ENCODE data around the gene SETBP1.

SETBP1 gene

DNA sequence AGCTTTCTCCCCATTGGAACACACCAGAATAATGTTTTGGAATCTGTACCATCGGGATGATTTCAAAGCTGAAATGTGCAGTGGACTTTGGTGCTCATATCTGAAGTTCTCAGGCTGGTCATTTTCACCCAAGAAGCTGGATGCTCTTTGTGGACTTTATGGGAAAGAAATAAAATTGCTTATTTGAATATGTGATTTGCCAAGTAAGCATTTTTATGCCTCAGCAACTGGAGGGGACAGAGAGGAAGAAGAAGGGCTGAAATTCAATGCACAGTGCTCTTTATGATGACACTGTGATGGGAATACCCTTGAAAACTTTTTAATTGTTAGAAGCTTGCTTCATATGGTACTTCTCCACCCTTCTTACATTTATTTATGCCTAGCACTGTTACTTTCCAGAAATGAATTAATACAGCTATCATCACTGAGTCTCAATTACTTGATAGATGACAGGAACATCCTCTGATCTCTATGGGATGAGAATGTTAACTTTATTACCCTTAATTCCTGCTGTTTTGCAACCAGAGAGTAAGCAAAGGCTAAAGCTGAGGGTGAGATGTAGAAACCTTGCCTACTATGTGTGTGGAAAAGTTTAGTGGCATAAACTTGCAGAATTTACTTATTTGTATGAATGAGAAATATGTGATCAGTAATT, 23.6 kb downstream of the SETBP1 start:
- DNase-seq (ENCODE audit: extremely low read depth, insufficient read length): no peak
- TF ChIP-seq, protein P1, sequence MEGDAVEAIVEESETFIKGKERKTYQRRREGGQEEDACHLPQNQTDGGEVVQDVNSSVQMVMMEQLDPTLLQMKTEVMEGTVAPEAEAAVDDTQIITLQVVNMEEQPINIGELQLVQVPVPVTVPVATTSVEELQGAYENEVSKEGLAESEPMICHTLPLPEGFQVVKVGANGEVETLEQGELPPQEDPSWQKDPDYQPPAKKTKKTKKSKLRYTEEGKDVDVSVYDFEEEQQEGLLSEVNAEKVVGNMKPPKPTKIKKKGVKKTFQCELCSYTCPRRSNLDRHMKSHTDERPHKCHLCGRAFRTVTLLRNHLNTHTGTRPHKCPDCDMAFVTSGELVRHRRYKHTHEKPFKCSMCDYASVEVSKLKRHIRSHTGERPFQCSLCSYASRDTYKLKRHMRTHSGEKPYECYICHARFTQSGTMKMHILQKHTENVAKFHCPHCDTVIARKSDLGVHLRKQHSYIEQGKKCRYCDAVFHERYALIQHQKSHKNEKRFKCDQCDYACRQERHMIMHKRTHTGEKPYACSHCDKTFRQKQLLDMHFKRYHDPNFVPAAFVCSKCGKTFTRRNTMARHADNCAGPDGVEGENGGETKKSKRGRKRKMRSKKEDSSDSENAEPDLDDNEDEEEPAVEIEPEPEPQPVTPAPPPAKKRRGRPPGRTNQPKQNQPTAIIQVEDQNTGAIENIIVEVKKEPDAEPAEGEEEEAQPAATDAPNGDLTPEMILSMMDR (IDR thresholded peaks at IDR 0.05; ENCODE audit: insufficient read depth, low read length, poor library complexity, severe bottlenecking): no peak
- no peak overlapping the region for H3K4me3 ChIP-seq (replicated peaks; ENCODE audit: low read depth, low read length)
- H3K27me3 ChIP-seq (replicated peaks; ENCODE audit: control insufficient read depth, insufficient read depth, low read length): no peaks in the 10 kb centered on the region; the same call in none of the 2 replicates
- H3K36me3 ChIP-seq (ENCODE audit: control insufficient read depth, insufficient read depth, low read length): no peaks in the 10 kb centered on the region

GRCh38 chr18:44705075-44705675, 24.5 kb downstream of the SETBP1 start:
- H3K36me3 ChIP-seq (ENCODE audit: control insufficient read depth, insufficient read depth, low read length): no peaks in the 10 kb centered on the region
- no peaks in the 10 kb centered on the region; the same call in none of the 2 replicates for H3K27me3 ChIP-seq (replicated peaks; ENCODE audit: control insufficient read depth, insufficient read depth, low read length)
- no peak for DNase-seq (ENCODE audit: extremely low read depth, insufficient read length)
- no peak overlapping the region for H3K4me3 ChIP-seq (replicated peaks; ENCODE audit: low read depth, low read length)
- TF ChIP-seq, protein P1 (IDR thresholded peaks at IDR 0.05; ENCODE audit: insufficient read depth, low read length, poor library complexity, severe bottlenecking): no peak

DNA sequence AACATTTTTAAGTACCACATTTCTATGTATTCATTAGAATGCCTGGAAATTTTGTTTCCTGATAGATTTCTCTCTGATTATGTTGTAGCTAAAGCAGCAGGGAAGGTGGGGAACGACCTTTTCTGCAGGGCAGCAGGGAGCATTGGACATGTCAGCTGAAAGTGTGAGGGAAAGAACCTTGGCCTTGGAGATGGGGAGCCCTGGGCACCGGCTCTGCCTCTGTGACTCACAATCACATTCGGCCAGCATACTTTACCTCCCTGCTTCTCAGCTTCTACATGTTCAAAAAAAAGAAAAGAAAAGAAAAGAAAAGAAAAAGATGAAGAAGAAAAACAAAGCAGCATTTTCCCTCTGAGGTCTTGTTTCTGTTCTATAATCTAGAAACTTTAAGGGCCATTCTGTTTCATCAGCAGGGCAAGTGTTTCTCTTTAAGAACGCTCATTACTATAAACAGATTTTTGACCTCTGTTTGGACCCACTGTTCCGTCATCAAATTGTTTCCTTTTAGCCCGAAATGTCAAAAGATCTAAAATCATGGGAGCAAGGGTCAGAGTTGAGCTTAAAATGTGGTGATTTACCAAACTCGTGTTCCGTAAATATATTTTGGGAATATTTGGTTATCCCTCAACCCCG, 27.9 kb downstream of the SETBP1 start:
- H3K36me3 ChIP-seq (ENCODE audit: control insufficient read depth, insufficient read depth, low read length): no peaks in the 10 kb centered on the region
- TF ChIP-seq, protein P1 (IDR thresholded peaks at IDR 0.05; ENCODE audit: insufficient read depth, low read length, poor library complexity, severe bottlenecking): no peak
- no peak overlapping the region for H3K4me3 ChIP-seq (replicated peaks; ENCODE audit: low read depth, low read length)
- no peaks in the 10 kb centered on the region; the same call in none of the 2 replicates for H3K27me3 ChIP-seq (replicated peaks; ENCODE audit: control insufficient read depth, insufficient read depth, low read length)
- no peak for DNase-seq (ENCODE audit: extremely low read depth, insufficient read length)

GRCh38 chr18:44709307-44710126, 28.8 kb downstream of the SETBP1 start:
- Histone ChIP-seq H3K27me3 (replicated peaks; ENCODE audit: control insufficient read depth, insufficient read depth, low read length) (no peaks in the 10 kb centered on the region; the same call in none of the 2 replicates), H3K36me3 (ENCODE audit: control insufficient read depth, insufficient read depth, low read length) (no peaks in the 10 kb centered on the region), H3K4me3 (replicated peaks; ENCODE audit: low read depth, low read length) (no peak overlapping the region)
- TF ChIP-seq, protein P1 (IDR thresholded peaks at IDR 0.05; ENCODE audit: insufficient read depth, low read length, poor library complexity, severe bottlenecking): no peak
- peak; percentile 51 for DNase-seq (ENCODE audit: extremely low read depth, insufficient read length)

DNA sequence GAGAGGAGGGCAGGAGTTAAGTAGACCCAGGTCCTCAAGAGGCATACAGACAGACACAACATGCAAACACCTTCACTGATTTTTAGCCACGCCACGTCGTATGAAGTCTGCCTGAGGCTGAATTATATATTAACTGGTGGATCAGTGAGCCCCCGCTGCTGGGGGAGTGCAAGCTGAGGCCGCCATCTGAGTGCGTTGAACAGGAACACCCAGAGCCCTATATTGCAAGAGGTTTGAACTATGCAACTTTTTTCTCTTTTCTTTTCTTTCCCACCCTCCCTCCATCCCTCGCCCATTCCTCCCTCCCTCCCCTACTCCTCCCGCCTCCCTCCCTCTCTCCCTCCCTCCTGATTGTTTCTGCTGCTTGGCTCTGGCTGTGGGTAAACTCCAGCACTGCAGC, 30.2 kb downstream of the SETBP1 start:
- DNase-seq (ENCODE audit: extremely low read depth, insufficient read length): no peak
- H3K4me3 ChIP-seq (replicated peaks; ENCODE audit: low read depth, low read length): no peak overlapping the region
- TF ChIP-seq, protein P1 (IDR thresholded peaks at IDR 0.05; ENCODE audit: insufficient read depth, low read length, poor library complexity, severe bottlenecking): no peak

More for the DNA sequence above, 30.2 kb downstream of the SETBP1 start:
- no peaks in the 10 kb centered on the region for H3K36me3 ChIP-seq (ENCODE audit: control insufficient read depth, insufficient read depth, low read length)
- H3K27me3 ChIP-seq (replicated peaks; ENCODE audit: control insufficient read depth, insufficient read depth, low read length): no peaks in the 10 kb centered on the region; the same call in 1 of the 2 replicates
